HG03108 (cell line): Measurements from ENCODE around the gene TREX2.
"Not testable (repeated sequence)": the region's sequence is repeated elsewhere in the genome, so short reads cannot be mapped to it uniquely, and the experiment has no call there.

Experiments
- ATAC-seq: cut with Tn5 transposase; IDR thresholded peaks from one replicate; pipeline ENCODE4 v1.9.1; 2021; ENCODE audit warnings: moderate library complexity; ENCODE audit not compliant: unreplicated experiment

Gene TREX2

DNA sequence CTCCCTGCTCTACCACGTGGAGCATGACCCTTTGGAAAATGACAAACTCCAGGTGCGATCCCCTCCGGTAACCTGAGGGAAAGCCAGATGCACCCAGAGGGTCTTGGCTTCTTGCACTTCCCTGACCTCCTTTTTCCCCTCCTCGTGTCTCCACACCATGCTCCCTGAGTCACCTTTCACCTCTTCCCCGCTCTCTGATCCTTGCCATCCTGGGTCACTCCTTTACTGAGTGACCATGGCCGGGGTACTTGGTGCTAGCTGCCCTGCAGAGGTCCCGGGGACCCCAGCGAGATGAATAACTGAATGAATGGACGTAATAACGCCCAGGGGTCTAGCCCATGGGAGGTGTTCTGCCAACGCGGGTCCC is 35.0 kb downstream of the TREX2 start:
- ATAC-seq = no peak

DNA sequence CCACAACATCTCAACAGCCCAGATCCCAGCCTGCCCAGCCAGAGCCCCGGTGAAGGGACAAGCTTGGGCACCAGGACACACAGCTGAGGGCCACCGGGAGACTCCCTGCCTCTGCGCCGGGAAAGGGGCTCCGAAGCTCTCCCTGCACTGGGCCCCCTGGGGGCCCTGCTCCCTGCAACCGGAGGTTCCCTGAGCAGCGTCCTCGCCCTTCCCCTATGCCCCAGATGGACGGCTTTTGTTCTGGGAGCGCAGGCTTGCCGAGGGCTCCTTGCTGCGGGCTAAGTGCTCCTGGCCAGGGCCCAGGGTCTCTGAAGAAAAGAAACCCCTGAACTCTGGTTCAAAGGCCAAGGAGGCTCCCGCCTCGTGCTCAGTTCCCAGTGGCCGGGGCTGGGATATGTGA is 35.5 kb downstream of the TREX2 start:
- ATAC-seq = no peak

DNA sequence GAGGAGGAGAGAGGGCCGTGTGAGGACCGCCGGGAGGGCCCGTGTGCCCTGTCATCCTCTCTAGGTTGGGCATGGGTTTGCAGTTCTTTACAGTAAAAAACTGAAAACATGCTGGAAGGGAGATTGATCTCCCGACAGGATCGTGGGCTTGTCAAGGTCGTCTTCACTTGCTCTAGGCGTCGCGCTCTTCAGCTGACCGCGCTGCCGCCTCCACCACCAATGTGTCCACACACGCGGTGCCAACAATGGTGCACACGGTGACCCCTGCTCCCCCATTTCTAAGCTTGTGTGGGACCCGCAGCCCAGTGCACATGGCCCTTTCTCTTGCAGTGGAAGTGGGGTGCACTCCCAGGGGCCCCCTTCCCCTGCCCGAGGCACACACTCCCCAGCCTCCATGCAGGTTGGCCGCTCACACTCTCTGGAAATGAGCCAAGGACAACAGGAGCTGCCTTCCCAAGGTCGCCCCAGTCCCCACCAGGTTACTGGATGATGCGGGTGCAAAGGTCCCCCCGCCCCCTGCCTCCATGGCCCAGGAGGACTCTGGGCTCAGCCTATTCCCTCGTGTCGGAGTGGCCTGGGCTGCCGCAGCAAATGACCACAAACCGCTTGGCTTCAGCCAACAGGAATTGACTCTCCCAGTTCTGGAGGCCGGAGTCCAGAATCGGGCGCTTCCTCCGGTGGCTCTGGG is 36.3 kb downstream of the TREX2 start:
- no peak for ATAC-seq

DNA sequence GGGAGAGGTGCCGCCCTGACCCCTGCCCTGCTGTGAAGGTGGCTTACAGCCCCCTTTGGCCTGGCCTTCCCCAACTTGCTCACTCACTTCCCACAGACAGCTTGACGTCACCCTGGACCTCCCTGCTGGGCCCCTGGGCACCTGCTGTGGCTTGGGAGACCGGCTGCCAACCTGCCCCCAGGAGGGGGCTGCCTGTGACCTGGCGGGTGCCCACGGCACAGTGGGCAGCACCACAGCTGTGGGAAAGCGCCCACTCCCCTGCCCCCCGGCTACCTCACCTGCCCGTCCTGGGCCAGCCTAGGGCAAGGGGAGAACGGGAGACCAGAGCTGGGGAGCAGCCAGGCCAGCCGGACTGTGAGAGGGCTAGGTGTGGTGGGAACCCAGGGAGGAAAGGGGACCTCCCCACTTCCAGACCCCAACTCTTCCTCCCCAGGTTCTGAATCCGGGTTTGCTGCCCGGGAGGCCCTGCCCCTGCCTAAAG is 36.9 kb downstream of the TREX2 start:
- ATAC-seq = no peak

DNA sequence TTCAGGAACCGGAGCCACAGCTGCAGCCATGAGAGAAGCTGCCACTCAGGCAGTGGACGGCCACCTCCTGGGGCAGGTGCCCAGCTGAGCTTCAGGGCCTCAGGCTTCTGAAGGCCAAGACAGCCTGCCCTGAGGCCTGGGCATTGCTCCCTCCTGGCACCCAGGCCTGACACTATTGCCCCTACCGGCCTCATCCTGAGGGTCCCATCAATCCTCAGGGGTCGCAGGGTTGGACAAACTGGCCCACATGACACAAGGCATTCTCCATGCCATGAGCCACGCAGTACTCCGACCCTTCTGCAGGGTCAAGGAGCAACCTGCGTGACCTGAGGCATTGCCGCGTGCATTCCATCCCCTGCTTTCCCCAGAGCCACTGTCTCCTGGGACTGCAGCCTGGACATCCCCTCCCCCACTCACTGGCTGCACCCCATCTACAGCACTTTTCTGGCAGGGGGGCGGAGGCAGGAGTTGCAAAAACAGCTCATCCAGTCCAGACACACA is 37.6 kb downstream of the TREX2 start:
- ATAC-seq = no peak

DNA sequence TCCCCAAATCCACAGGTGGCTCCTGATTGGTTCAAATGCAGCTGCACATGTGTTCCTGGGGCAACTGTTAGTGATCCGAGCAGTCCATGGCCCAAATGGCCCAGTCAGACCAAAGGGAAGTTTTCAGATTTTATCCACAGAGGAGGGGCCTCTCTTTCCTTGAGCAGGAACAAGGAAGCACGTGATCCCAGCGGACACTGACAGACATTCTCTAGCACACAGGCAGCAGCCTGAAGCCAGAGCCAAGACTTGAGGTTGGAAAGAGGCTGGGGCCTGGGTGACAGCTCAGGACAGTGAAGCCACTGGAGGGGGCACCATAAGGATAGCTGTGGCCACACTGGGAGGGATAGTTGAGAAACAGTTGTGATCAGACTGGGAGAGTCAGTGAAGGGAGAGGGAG is 38.1 kb downstream of the TREX2 start:
- ATAC-seq = no peak

DNA sequence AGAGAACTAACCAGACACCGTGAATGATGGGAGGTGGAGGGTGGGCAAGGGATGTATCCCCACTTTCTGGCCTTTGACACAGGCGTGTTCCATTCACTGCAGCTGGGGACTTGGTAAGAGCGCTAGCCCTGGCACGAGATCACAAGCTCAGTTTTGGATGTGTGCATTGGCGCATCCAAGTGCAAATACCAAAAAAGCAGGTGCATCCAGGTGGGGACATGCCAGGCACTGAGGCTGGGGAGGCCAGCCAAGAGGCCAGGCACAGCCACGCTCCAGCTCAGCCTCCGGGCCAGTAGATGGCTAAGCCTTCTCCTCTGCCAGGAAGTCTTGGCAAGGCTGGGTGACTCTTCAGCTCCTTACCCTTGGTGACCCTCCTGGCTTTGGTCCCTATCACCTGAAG is 39.0 kb downstream of the TREX2 start:
- ATAC-seq = no peak

DNA sequence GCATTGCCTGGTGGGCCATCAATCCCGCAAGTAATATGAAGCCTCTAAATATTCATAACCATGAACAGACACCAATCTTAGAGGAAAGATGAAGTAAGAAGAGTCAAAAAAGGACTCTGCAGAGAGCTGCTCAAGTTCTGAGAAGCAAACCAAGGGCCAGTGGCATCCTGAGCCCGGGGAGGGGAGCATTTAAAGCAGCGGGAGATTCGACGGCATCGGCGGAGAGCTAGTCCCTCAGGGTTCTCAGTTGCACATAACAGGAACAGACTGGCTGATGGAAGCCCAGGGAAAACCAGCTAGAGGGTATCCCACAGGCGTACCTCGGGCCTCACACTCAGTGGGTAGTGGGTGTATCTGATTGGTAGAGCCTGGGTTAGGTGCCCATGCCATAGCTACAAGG is 39.8 kb downstream of the TREX2 start:
- ATAC-seq = no peak

DNA sequence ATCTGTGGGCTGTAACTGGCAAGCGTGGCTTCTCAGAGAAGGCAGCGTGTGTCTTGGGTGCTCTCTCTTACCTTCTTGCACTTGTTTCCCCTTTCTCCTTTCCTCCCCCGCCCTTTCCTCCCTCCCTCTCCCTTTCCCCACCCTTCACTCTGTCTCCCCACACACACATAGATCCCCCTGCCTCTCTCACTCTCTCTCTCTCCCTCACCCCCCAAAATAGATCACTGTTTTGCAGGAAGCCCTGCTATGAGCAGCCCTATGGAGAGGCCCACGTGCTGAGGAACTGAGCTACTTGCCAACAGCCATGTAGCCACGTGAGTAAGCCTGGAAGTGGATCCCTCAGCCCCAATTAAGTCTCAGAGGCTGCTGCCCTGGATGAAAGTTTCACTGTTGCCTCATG is 40.4 kb downstream of the TREX2 start:
- no peak for ATAC-seq

DNA sequence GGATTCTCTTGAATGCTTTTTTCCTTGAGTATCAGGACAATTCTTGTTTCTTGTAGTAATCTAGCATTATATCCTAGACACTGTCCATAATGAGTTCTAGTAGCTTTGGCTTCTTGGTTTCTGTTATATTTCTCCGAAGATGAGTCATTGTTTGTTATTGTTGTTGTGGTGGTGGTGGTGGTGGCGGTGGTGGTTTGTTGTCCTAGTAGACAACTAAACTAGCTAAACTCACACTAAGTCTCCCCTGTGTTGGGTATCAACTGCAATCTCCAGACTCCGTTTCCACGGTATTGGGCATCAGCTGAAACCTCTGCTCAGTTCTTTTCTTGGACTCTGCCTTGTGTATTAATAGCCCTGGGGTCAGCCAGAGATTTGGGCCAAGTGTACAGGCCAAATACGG is 41.5 kb downstream of the TREX2 start:
- not testable (repeated sequence) for ATAC-seq

DNA sequence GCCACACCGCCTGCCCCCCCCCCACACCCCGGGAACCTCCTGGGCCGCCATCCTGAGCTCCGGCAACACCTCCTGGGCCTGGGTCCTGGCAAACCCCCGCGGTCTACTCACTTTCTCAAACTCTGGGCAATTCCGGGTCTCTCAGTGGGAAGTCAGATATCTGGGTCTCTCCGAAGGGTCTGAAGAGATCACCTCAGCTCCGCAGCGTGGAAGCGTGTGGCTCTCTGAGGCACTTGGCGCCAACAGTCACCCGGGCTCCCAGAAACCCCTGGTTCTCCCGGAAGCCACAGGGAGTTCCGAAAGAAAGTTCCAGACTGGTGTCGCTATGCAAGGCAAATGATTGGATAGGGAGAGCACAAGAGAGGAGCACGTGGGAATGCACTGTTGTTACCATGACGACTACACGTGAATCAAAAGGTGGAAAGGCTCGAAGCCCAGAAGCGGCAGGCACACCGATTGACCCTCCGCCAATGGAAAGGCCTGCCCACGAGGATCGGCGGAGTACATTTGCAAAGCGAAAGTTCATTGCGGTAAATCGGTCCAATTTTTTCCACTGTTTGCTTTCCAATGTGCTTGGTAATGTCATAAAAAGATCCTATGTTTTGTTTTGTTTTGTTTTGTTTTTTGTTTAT is 44.6 kb downstream of the TREX2 start, which contains the start of gene PNMA6E:
TSS of gene PNMA6E (minus strand) at position 218 of the 632 bp plus-strand sequence. CDS start 2,501 bp downstream, outside the sequence.
- no peak for ATAC-seq

DNA sequence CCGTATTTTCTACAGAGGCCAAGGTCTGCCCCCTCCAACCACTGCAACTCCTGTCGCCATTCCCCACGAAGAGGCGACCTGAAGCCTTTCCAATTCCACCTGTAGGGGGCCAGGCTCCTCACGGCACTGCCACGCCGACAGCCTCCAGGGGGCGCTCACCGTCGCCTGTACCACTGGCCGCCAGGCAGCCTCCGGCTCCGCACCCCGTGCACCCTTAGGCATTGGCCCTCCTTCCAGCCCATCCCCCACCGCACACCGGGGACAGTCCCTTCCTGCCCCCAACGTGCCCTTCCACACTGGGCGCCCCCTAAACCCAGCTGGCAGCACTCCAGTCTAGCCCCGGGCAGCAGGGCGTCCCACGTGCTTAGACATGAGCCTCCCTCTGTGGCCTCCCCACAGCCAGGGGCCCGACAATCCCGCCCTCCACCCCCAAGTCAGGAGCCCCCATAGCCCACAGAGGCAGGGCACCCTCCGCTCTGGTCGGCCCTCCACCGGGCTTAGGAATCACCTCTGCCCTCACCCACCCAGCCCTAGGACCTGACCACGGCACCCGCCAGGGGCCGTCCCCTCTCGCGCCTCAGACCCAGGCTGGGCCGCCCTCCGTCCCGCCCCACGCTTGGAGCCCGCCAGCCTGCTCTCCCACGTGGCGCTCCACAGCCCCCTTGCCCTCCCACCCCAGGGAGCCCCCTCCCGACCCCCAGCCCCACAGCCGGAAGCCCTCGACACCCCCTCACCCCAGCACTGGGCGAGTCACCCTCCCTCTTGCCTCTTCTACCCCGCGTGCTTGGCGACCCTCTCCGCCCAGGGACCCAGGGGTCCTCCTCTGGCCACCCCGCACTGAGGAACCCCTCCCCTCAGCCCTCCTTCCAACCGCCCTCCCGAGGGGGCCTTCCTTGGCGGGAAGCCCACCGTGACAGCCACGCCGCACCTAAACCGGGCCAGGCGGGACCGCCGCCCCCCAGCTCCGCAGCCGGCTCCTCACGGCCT is 45.4 kb downstream of the TREX2 start:
- no peak for ATAC-seq

DNA sequence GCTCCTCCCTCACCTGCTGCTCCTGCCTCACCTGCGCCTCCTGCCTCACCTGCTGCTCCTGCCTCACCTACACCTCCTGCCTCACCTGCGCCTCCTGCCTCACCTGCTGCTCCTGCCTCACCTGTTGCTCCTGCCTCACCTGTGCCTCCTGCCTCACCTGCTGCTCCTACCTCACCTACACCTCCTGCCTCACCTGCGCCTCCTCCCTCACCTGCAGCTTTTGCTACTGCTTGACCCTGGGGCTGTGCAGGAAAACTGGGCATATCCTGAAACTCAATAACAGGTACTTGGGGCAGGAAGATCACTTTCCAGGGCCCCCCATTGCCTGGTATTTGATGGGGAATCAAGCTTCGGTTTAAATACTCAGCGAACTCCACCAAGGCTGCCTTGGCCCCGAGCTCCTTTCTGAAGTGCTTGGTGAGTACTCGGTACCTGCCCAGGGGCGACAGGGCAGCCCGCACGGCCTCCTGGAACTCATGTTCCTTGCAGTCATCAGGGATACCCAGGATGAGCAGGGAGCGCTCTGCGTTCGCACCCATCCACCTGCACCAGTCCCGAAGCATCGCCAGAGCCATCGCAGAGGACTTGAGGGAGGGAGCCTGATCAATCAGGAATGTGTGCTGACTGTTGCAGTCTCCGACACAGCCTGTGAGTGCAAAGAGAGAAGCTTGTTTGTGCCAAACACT is 47.4 kb downstream of the TREX2 start:
- ATAC-seq = no peak

DNA sequence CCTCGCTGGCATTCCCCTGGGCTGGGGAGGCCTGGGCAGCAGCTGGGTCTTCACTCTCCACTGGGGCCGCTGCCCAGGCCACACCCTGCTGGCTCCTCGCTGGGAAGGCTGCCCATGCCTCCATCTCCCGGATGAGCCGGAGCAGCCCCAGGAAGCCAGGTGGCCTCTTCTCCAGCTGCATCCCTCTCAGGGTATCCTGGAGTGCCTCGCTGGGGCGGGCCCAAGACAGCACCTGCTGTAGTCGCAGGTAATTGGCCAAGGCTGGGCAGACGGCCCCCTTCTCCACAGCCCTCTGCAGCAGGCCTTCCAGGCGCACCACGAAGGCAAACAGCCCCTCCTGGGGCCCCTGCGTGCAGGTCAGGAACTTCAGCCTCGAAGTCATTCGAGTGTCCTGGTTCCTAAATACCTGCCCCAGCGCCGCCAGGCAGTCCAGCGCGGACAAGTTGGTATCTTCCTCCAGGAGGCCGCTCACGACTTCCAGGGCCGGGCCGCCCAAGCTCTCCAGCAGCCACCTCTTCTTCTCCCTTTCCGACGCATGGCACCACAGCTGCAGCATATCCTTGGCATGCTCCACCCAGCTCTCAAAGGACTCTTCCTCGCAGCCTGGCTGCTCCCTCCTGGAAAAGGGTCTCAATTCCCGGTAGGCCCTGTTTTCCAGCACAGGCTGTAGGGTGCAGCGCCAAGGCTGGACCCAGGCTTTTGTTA is 48.4 kb downstream of the TREX2 start:
- no peak for ATAC-seq

DNA sequence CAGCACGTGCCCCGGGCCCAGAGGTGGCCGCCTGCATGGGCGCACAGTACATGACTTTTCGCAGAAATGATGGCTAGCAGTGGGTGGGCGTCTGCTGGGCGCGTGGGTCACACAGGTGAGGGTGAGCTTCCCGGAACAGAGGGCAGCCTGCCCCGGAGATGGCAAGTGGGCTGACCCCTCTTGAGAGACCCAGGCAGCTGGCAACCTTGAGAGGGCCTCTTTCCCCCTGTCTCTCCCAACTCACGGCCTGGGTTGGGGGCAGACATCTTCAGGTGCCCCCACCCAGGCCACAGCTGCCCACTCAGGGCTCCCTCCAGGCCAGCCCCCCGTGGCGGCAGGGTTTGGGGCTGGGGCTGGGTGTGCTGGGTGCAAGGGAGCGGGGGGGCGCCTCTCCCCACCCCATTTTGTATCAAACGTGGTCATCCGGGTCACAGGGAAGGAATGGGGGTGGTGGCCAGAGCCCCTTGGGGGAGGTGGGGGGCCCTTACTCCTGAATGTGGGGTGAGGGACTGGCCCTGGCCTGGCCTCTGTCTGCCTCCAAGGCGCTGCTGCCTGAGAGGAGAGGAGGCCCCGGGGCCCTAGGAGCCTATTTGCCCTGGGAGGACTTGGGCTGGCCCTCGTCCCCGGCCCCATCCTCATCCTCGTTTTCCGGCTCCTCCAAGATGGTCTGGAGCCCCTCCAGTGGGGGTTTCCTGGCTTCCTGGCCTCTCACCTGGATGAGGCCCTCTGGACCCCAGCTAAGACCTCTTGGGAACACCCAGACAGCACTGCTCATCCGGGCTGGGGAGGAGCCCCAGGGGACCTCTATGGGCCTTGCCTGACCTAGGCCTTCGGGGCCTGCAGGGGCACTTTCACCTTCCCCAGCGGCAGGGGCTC is 49.3 kb downstream of the TREX2 start:
- no peak for ATAC-seq

DNA sequence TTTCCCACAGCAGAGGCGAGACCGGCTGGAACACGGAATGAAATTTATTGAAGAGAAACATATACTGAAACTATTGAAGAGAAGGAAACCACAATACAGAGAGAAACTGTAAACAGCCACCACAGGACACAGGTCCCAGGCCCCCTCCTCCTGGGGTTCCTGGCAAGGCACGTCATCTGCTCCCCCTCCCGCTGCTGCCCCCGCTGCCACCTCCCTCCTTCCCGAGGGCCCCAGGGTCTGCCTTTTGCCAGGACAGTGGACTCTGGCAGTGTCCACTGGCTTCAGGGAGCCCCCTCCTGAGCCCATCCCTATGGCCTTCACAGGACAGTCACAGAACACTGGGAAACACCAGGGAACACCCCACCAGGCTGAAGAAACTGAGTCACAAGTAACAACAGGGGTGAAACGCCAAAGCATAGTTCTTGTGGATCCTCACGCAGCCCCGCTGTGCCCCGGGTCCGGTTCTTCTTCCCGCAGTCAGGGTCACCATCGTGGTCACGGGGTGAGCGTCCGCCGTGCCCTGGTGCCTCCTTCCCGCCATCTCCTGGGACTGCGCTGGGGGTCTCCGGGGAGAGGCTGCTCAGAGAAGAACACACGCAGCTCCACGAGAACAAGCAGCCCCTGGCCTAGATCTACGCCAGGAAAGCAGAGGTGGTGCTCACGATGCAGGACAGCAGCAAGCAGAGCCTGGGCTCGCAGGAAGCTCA is 50.1 kb downstream of the TREX2 start:
- ATAC-seq = no peak

DNA sequence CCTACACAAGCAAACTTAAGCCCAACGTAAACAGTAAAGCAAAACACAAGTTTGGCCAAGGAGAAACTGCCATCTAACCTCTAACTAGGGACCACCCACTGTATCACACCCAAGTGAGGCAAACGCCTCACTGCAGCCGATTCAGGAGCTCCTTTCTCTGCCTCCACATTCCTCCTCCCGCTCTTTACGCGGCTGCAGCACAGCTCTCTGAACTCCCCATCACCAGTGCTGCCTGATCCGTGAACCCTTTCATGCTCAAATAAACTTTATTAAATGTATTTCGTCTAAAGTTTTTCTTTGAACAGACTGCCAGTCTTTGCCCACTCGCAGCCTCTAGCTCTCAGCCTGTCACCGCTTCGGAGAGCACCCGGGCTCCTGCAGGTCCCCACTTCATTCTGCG is 51.2 kb downstream of the TREX2 start:
- ATAC-seq = no peak
